Measurements from ENCODE around the gene NUP214.
"Not testable (repeated sequence)": the region's sequence is repeated elsewhere in the genome, so short reads cannot be mapped to it uniquely, and the experiment has no call there.

NUP214 gene

GRCh38 chr9:131179561-131180219 lies 54.3 kb downstream of the NUP214 start:
- TF ChIP-seq POLR2AphosphoS5 (IDR thresholded peaks at IDR 0.05; ENCODE audit: low read depth, low read length) (no peak), SPI1 (IDR thresholded peaks at IDR 0.05; ENCODE audit: low read depth, low read length) (peak; percentile 97)
- DNase-seq (ENCODE audit: insufficient read length, low spot score) (no peak), FAIRE-seq (peak; percentile 84)

- no peak for DNase-seq (ENCODE audit: insufficient read length, low spot score)
- FAIRE-seq = no peak
- TF ChIP-seq POLR2AphosphoS5 (IDR thresholded peaks at IDR 0.05; ENCODE audit: low read depth, low read length) = no peak
- TF ChIP-seq PAX5 (IDR thresholded peaks at IDR 0.05; ENCODE audit: insufficient read depth, low read length, severe bottlenecking) = no peak
- TF ChIP-seq POLR2A (IDR thresholded peaks at IDR 0.05; ENCODE audit: low read depth, low read length) = no peak
- TF ChIP-seq SPI1 (IDR thresholded peaks at IDR 0.05; ENCODE audit: low read depth, low read length) = no peak
- TF ChIP-seq TAF1 (IDR thresholded peaks at IDR 0.05; ENCODE audit: low read depth, low read length) = no peak
- no peak for TF ChIP-seq POU2F2 (IDR thresholded peaks at IDR 0.05; ENCODE audit: low read depth, low read length)
These were observed 55.1 kb downstream of the NUP214 start for GRCh38 chr9:131180454-131180853.

GRCh38 chr9:131181091-131181681 lies 55.8 kb downstream of the NUP214 start:
- FAIRE-seq = peak; percentile 16

GRCh38 chr9:131185924-131186323 lies 60.5 kb downstream of the NUP214 start:
- FAIRE-seq (no peak), DNase-seq (ENCODE audit: insufficient read length, low spot score) (no peak)
- TF ChIP-seq POU2F2 (IDR thresholded peaks at IDR 0.05; ENCODE audit: low read depth, low read length) (no peak), POLR2A (IDR thresholded peaks at IDR 0.05; ENCODE audit: low read depth, low read length) (no peak), SPI1 (IDR thresholded peaks at IDR 0.05; ENCODE audit: low read depth, low read length) (no peak), PAX5 (IDR thresholded peaks at IDR 0.05; ENCODE audit: insufficient read depth, low read length, severe bottlenecking) (no peak), POLR2AphosphoS5 (IDR thresholded peaks at IDR 0.05; ENCODE audit: low read depth, low read length) (no peak), TAF1 (IDR thresholded peaks at IDR 0.05; ENCODE audit: low read depth, low read length) (no peak)

More at GRCh38 chr9:131181091-131181681, 55.8 kb downstream of the NUP214 start:
- DNase-seq (ENCODE audit: insufficient read length, low spot score) = no peak
- TF ChIP-seq POLR2AphosphoS5 (IDR thresholded peaks at IDR 0.05; ENCODE audit: low read depth, low read length) = no peak
- no peak for TF ChIP-seq POU2F2 (IDR thresholded peaks at IDR 0.05; ENCODE audit: low read depth, low read length)
- no peak for TF ChIP-seq POLR2A (IDR thresholded peaks at IDR 0.05; ENCODE audit: low read depth, low read length)
- TF ChIP-seq PAX5 (IDR thresholded peaks at IDR 0.05; ENCODE audit: insufficient read depth, low read length, severe bottlenecking) = no peak
- TF ChIP-seq TAF1 (IDR thresholded peaks at IDR 0.05; ENCODE audit: low read depth, low read length) = no peak
- no peak for TF ChIP-seq SPI1 (IDR thresholded peaks at IDR 0.05; ENCODE audit: low read depth, low read length)

GRCh38 chr9:131186622-131187021 lies 61.2 kb downstream of the NUP214 start:
- no peak for TF ChIP-seq TAF1 (IDR thresholded peaks at IDR 0.05; ENCODE audit: low read depth, low read length)
- TF ChIP-seq POU2F2 (IDR thresholded peaks at IDR 0.05; ENCODE audit: low read depth, low read length) = no peak
- TF ChIP-seq SPI1 (IDR thresholded peaks at IDR 0.05; ENCODE audit: low read depth, low read length) = no peak
- TF ChIP-seq PAX5 (IDR thresholded peaks at IDR 0.05; ENCODE audit: insufficient read depth, low read length, severe bottlenecking) = no peak
- FAIRE-seq = no peak
- no peak for DNase-seq (ENCODE audit: insufficient read length, low spot score)

GRCh38 chr9:131187957-131188356 lies 62.6 kb downstream of the NUP214 start:
- no peak for FAIRE-seq

GRCh38 chr9:131188976-131189375 lies 63.6 kb downstream of the NUP214 start:
- FAIRE-seq (no peak), DNase-seq (ENCODE audit: insufficient read length, low spot score) (no peak)
- TF ChIP-seq POLR2A (IDR thresholded peaks at IDR 0.05; ENCODE audit: low read depth, low read length) (no peak), POU2F2 (IDR thresholded peaks at IDR 0.05; ENCODE audit: low read depth, low read length) (no peak)

More at GRCh38 chr9:131187957-131188356, 62.6 kb downstream of the NUP214 start:
- no peak for DNase-seq (ENCODE audit: insufficient read length, low spot score)
- TF ChIP-seq POLR2A (IDR thresholded peaks at IDR 0.05; ENCODE audit: low read depth, low read length) (no peak), SPI1 (IDR thresholded peaks at IDR 0.05; ENCODE audit: low read depth, low read length) (peak; percentile 66)

- no peak for DNase-seq (ENCODE audit: insufficient read length, low spot score)
- TF ChIP-seq POLR2A (IDR thresholded peaks at IDR 0.05; ENCODE audit: low read depth, low read length) = no peak
- no peak for TF ChIP-seq SPI1 (IDR thresholded peaks at IDR 0.05; ENCODE audit: low read depth, low read length)
- TF ChIP-seq PAX5 (IDR thresholded peaks at IDR 0.05; ENCODE audit: insufficient read depth, low read length, severe bottlenecking) = no peak
- TF ChIP-seq POU2F2 (IDR thresholded peaks at IDR 0.05; ENCODE audit: low read depth, low read length) = no peak
- TF ChIP-seq POLR2AphosphoS5 (IDR thresholded peaks at IDR 0.05; ENCODE audit: low read depth, low read length) = no peak
- TF ChIP-seq TAF1 (IDR thresholded peaks at IDR 0.05; ENCODE audit: low read depth, low read length) = no peak
- FAIRE-seq = no peak
These were observed 64.8 kb downstream of the NUP214 start for GRCh38 chr9:131190191-131190590.

- DNase-seq (ENCODE audit: insufficient read length, low spot score); FAIRE-seq: not testable (repeated sequence)
These were observed 65.6 kb downstream of the NUP214 start for GRCh38 chr9:131191032-131191431.

- no peak for FAIRE-seq
- TF ChIP-seq PAX5 (IDR thresholded peaks at IDR 0.05; ENCODE audit: insufficient read depth, low read length, severe bottlenecking) = no peak
- no peak for TF ChIP-seq POLR2A (IDR thresholded peaks at IDR 0.05; ENCODE audit: low read depth, low read length)
- TF ChIP-seq TAF1 (IDR thresholded peaks at IDR 0.05; ENCODE audit: low read depth, low read length) = no peak
- no peak for TF ChIP-seq POLR2AphosphoS5 (IDR thresholded peaks at IDR 0.05; ENCODE audit: low read depth, low read length)
- no peak for TF ChIP-seq SPI1 (IDR thresholded peaks at IDR 0.05; ENCODE audit: low read depth, low read length)
- TF ChIP-seq POU2F2 (IDR thresholded peaks at IDR 0.05; ENCODE audit: low read depth, low read length) = no peak
- no peak for DNase-seq (ENCODE audit: insufficient read length, low spot score)
These were observed 66.5 kb downstream of the NUP214 start for GRCh38 chr9:131191857-131192256.
